NCI-H187 (cell line): Measurements from ENCODE around the gene LRRK1.
A peak's percentile ranks its signal among the peaks of the same experiment; 100 is the strongest.

ENCODE experiments used
- DNase-seq, 2 experiments: peaks; one replicate each; lab custom pipeline; 2025; lab: John Stamatoyannopoulos, UW

LRRK1 gene

DNA sequence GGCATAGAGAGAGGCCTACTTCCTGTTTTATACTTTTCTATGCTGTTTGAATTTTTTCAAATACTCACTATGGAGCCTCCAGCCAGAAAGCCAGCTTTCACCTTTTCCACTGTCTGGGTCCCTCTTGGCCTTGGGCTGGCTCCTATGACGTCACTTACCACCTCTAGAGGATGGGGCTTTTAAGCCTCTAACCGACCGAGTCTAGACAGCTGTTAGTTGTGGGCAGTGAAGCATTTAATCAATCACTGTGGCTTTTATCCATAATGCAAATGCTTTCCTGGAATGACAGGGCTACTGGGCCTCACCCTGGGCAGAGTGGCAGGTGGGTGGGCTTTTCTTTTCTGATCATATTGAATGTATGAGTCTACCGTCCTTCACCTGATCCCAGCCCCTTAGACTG lies 61.9 kb downstream of the LRRK1 start:
- DNase-seq = no peak

DNA sequence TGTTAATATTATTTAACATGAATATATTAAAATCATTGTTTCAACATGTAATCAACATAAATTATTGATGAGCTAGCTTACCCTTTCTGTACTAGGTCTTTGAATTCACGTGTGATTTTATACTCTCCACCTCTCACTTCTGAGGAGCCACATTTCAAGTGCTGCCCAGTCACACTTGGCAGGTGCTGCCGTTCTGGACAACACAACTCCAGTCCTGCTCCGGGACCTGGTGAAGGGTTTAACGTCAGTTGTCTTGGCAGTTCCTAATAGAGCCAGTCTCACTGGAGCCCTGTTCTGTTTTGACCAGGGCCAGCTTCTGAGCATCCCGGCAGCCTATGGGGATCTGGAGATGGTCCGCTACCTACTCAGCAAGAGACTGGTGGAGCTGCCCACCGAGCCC lies 64.1 kb downstream of the LRRK1 start:
- DNase-seq = no peak

DNA sequence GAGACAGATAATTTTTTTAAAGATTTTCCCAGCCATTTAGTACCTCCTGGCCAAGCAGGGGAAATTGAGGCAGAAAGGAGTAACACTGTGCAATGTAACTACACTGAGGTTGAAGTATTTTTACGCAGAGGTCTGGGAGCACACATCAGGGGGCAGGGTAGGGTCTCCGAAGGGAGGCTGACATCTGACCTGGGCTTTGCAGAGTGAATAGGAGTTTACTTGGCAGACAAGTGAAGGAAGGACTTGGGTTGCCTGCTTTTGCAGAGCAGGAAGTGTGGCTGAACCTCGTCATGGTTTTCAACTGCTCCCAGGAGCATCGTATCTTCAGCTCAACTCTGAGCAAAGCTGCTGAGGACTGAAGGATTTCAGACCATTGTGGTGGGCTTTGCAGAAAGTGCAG lies 66.2 kb downstream of the LRRK1 start:
- no peak for DNase-seq

DNA sequence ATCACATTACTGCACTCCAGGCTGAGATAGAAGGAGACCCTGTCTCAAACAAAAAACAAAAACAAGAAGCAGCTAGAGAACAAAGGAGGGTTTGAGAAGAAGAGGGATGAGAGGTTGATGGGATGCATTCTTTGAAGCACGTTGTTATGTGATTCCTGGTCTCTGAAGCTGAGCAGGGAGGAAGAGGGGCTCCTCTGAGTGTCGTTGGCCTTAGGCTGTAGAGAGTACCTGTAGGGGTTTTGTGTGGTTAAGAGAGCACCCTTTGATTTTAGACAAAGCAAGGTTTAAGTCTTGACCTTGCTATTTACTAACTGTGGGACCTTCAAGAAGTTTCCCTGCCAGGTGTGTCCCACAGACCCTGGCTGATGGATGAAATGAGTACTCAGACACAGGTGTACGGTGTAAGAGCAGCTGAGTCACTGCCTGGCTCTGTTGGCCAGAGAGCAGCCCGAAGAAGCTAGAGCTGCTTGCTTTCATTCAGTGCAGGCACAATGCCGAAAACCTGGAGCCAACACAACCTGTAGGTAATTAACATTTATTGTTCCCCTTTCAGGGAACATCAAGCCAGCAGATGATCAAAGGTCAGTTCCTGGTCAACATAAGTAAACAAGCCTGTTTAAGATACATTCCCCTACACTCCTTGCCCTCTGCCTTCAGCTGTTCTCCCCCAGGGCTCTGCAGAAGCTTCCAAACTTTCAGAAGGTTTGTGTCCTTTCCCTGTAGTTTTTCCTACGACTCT lies 67.2 kb downstream of the LRRK1 start:
- no peak for DNase-seq

DNA sequence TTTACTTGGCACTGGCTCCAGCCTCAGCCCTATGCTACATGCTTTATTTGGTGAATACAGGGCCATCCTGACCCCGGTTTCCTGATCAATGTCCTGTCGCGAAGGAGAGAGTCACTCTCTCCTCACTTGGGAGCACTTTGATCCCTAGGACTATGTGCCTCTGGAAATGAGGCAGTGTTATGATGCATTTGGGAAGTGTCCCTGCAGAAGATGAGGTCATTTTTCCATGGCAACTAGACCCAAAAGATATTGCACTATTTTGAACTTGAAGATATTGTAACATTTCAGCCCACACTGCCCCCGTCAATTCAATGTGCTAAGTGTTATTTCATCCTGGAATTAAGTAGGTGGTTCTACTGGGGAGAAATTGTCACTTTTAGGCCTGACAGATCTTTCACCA lies 68.0 kb downstream of the LRRK1 start:
- DNase-seq = no peak

DNA sequence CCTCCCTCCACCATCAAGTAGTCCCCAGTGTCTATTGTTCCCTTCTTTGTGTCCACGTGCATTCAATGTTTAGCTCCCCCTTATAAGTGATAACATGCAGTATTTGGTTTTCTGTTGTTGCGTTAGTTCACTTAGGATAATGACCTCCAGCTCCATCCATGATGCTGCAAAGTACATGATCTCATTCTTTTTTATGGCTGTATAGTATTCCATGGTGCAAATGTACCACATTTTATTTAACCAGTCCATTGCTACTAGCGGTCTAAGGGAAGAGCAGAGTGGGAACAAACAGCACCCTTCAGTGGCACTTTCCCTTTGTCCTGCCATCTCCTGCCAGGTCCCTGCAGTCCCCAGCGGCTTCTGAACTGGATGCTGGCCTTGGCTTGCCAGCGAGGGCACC lies 69.1 kb downstream of the LRRK1 start:
- no peak for DNase-seq

DNA sequence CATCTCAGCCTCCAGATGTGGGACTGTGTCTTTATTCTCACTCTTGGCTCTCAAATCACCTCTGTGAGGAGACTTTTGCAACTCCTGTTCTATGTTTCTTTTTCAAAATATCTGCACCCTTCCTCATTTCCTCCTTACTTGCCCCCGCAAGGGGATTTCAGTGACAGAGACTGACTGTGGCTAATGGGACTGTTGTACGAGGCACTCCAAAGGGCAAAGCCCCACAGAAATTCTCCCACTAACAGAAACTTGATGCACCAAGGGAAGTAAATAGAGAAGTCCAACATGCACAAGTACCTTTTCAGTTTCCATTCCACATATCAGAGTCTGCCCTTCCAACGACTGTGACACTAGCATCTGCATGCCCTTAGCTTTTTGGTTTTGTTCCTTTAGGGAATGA lies 69.7 kb downstream of the LRRK1 start:
- no peak for DNase-seq

DNA sequence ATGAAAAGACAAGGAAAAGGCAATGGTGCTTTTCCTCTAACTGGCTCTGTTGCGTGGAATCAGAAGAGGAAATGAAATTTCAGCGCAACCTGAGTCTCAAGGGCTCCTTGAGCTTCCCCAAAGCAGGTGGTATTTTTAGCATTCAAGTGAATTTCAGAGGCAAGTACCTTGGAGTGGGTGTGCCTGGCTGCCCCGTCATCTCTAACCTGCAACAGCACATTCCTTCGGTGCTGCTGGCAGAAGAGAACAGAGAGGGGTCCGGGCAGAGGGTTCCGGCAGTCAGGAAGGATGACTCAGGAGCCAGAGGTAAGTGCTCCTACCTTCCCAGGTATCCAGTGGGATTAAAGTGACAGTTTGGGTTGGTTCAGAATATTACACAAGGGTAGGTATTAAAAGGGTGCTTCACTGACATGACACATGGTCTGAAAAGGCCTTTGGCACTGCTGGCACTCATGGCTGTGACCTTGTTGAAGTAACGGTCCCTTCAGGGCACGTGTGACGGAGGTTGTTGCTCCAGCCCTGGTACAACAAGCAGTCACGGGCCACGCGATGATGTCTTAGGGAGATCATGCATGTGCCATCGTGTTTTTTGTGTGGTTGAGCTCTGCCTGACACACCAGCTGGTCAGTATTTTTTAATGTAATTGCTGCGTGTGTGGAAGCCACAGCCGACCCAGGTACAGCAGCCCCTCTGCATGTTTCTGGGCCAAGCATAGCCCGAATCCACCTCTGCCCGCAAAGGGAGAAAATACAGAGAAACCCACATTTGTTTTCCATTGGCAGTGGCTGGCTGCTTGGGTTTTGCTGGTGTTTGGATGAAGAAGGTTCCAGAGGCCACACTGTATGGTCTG lies 75.7 kb downstream of the LRRK1 start:
- DNase-seq = no peak

DNA sequence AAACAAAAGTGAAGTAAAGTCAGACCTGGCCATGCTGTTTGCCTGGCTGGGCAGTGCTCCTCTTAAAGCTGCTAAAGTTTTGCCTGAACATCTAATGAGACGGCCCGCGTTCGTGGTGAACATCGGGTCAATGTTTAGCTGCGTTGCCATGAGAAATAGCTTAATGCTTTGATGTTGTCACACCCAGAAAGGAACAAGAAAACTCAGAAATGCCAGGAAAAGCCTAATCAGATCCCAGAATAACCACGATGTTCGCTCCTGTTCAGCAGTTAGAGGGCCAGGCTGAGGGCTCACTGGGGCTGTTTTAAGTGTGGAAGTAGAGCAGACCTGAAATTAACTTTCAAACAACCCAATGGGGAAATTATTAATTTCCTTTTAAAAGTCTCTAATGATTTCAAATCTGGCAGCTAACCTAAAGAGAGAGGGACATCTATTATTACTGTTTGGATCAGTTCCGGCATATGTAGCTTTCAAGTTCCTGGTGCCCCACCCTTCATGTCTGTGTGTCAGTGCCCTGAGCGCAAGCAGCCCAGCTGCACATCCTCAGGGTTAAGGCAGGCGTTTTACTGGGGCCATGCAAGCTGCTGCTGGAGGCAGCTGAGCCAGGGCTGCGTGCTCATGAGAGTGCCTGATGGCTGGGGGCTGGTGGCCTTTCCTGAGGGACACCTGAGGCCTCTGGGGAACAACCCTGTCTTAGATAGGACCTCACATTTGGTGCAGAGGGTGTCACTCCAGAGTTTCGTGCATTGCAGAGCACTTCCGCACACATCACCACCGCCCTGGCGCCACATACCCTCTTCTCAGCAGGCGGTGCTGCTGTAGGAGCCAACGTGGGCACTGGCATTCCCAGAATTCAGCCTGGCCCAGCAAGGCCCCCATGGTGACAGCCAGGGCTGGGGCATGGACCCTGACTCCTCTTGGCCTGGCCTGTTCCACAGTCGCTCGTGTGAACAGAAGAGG lies 76.6 kb downstream of the LRRK1 start:
- no peak for DNase-seq

DNA sequence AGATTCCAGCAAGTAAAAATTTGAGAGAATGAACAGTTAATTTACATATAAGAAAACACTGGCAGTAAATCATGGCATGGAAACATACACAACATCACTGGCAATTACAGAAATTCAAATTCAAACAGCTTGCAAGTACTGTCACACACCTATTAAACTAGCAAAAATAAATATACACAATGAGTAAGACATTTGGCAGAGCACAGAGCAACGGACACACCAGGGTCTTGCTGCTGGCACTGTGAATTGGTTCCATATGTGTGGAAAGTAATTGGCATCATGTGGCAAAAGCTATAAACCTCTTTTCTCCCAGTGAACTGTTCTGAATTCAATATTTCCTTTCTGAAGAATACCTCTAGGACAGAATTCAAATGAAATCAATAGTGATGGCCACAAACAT lies 78.3 kb downstream of the LRRK1 start:
- DNase-seq = no peak

DNA sequence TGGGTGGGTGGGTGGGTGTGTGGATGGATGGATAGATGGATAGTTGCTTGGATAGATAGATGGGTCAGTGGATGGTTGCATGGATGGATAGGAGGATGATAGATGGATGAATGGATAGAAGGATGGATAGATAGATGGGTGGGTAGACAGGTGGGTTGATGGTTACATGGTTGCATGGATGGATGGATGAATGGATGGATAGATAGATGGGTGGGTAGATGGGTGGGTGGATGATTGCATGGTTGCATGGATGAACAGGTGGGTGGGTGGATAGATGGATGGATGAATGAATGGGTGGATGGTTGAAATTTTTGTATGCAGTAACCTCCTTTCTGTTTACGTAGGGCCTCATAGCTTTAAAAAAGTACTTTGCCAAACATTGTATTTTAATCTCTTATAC lies 79.5 kb downstream of the LRRK1 start:
- DNase-seq = no peak

DNA sequence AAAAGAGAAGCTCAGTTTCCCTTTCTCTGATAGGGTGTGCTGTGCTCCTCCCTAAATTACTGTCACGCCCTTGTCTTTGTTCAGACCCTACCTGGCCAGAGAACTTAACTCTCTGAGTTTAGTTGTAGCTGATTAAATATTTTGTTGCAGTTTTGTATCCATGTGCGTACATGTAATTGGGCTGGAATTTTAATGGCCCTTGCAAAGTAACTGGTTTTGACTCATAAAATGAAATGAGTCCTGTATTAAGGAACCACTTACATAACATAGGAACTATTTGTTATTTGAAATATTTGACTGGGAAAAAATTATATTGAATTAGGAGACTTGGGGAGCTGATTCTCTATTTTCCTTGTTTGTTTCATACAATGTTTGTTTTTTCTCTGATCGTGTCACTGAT lies 80.2 kb downstream of the LRRK1 start:
- no peak for DNase-seq

DNA sequence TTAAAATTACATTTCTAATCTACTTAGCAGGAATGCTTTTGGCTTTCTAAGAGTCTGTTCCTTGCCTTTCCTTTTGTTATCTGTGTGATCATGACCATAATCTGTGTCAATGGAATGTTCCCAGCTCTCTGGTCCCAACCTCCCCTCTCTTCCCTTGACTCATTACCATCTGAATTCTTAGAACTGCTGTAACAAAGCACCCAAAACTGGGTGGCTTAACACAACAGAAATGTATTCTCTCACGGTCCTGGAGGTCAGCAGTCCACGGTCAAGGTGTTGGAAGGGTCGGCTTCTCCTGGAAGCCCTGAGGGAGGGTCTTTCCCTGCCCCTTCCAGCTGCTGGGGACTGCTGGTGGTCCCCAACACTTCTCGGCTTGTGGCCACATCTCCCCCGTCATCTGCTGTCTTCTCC lies 81.1 kb downstream of the LRRK1 start:
- DNase-seq = no peak

DNA sequence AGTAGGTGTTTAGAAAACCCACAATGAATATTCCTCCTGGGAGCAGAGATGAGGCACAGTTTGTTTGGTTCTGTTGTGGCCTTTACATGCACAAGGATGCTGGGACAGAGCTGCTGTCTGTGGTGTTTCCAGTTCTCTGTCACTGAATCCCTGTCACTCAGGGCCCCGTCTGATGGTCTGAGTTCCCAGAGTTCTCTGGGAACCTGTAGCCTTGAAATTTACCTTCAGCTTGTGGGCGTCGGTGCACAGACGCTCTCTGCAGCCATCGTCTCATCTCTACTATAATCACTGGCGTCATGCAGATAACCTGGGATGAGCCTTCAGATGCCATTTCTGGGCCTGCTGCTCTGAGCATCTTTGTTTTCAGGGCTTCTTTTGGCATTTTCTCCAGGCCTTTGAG lies 81.9 kb downstream of the LRRK1 start:
- DNase-seq = no peak

DNA sequence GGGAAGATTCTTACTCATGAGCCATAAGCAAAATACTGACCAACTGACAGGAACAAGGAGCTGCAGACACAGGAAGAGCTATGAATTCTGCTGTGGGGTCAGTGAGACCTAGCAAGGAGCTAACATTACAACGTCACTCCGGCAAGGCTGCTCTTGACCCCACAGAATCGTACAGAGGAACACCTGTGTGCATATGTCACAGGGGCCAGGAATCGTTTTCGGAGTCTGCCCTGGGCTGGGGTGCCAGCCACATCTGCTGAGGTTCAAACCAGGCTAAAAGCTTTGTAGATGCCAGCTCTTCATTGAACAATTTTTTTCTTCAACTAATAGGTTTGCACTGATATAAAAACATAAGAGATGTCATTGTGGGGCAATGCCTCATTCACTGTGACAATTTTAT lies 82.6 kb downstream of the LRRK1 start:
- DNase-seq = no peak

DNA sequence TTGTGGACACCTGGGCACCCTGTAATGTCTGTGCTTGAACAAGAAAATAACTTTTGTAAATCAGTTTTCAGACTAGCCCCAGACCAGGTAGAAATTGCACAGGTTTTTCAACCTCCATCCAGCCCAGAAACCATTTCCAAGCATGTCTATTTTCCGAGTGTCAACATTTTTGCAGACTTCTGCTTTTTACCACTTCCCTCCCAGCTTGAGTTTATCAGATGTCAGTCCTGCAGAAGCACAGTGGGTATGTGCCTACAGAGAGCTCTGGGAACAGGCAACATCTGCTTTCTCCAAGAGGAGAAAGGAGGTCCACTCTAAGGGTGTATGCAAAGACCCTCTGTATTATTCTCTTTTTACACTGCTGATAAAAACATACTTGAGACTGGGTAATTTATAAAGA lies 83.9 kb downstream of the LRRK1 start:
- no peak for DNase-seq

DNA sequence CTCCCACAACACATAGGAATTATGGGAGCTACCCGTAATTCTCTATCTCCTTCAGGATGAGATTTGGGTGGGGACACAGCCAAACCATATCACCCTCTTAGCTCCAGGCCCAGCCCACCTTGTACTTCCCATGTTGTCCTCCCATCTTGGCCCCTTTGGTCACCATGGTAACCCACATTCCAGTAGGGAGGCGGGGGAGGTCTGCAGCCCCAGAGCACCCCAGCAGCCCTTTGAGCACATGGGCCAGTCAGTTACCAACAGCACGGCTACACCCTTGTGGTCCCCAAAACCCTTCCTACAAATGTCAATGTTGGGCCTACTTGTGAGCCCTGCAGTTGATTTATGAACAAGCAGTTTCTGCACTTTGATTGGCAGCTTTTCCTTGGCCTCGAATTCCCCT lies 84.5 kb downstream of the LRRK1 start:
- DNase-seq = no peak

DNA sequence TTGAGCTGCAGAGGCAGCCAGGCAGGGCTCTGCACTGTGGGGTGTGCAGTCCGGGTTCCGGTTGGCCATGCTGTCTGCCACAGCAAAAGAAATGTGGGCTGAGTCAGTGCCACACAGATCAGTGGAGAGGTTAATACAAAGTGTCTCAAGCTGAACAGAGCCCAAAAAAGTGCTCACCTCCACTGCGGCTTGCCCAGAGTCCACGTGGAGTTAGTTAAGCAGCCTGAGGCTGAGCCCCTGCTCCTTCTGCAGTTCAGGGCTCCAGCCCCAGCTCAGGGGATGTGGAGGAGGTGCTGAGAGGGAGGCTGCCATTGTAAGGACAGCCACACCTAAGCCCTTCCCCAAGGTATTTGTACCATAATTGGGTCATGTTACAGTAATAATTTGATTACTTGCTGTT lies 85.3 kb downstream of the LRRK1 start:
- DNase-seq = no peak

DNA sequence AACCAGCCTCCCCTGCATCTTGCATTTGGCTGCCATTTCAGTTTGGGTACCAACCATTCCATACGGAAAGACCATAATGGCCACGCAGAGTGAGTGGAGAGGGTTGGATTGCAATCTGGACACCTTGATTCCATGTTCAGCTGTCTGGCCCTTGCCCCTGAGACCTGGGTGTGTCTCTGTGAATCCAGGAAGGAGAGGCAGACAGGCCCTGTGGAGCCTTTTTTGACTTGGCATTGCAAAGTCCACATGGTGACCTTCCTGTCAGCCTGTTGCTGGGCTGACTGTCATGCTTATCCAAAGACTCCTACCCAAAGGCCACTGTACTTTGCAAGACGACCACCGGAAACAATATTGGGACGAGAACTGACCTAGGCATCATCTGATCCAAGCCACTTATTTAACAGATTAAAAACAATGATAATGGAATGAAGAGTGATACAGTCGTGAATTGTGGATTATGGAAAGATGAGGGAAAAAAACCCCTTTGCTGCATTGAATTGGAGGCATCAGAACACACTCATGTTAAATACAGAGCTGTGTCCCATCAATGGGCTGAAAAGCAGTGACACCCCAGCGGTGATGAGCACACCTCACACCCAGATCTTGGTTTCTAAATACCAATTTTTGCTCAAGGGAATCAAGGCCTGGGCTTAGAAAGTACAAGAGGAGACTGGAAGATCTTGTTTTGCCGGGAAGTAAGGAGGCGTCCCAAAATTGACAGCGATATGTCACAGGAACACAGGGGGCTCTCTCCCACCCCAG lies 86.0 kb downstream of the LRRK1 start:
- no peak for DNase-seq

DNA sequence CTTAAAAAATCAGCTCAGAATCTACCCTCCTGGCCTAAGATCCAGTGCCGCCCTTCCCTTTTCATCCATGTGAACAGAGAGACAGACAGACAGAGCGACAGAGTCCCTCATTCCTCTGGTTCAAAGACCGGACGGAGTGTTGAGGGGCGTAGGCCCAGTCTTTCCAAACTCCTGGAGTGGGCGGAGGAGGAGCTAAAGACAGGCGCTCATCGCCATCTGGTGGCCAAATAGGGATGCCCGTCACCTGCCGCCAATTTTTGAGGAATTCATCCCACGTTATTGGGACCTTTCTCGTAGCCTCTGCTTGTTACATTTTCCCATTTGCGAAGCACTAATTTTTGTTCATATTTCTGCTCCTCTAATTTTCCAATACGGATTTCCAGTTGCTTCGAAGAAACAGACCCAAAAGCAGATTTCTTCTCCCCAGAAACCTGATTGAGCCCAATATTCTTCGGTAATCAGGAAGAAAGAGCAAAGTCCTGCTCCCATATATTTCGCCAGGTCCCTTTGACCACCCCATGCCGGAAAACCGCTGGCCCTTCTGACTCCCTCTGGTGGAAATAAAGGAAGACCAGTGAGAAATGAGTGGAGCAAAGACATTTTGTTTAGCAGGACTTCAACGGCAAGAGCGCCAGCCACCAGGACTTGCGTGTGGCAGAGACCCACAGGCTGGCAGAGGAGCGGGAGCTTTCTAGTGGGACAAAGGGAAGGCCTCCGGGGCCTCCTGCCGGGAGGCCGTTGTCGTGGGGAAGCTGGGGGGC lies 88.0 kb downstream of the LRRK1 start:
- peak; percentile 59 to 72 for DNase-seq
